GM13976 (cell line): ENCODE data around the gene RBM23.
"Not testable (repeated sequence)": the region's sequence is repeated elsewhere in the genome, so short reads cannot be mapped to it uniquely, and the experiment has no call there.

Experiments
- DNase-seq: peaks from one replicate; pipeline ENCODE4 v3.0.0; 2012; ENCODE audit warnings: low spot score
- in situ Hi-C: fragments of 300-500 bp; cut with MboI; formaldehyde crosslinking; loops from one replicate; pipeline ENCODE4 v1.12.0; 2022; ENCODE audit warnings: low sequenced_read_pairs, mixed read lengths, inconsistent platforms; ENCODE audit not compliant: unreplicated experiment
- TF ChIP-seq, protein P1 (sequence below): IDR thresholded peaks from 2 replicates; pipeline ENCODE4 v1.5.1; 2012; ENCODE audit warnings: borderline replicate concordance, mild to moderate bottlenecking; ENCODE audit not compliant: insufficient read depth; ENCODE audit errors: extremely low read depth, missing control alignments, control extremely low read depth

The RBM23 gene

DNA sequence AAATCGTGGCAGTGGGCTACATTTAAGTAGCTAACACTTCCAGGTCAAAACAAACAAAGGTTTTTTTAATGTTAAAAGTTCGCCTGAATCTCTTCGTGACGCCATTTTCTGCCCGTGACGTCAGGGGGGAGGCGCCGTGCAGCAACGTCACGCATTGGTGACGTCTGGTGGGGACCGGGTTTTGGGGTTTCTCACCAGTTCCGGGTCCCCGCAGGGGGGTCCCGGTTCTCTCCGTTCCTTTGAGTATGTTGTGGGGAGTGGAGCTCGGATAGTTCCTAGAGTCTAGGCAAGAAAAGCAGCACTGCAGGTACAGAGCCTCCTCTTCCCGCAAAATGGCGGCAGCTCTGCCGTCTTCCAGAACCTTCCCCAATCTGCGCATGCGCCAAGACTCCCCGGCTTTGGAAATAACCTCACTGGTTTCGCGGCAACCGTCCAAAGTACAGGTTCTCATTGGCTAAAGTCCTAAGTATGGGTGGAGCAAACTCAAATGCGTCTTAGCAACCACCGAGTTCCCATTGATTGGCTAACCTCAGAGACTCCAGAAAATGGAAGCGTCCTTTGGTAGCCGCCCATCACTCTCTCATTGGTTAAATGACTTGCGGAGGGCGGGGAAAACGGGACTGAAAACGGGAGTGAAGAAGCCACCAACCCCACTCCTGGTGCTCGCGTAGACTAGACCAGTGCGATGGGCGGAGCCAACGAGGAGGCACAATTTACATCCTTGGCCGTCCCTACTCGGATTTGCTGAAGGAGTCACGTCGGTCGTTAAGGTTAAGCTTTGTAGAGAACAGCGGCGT lies at the start of gene RBM23:
Gene RBM23, minus strand, starts transcription at position 346 of the 797 bp plus-strand sequence.
- peak; percentile 93 for DNase-seq
- in situ Hi-C loops: no loop called here
- TF ChIP-seq, protein P1, sequence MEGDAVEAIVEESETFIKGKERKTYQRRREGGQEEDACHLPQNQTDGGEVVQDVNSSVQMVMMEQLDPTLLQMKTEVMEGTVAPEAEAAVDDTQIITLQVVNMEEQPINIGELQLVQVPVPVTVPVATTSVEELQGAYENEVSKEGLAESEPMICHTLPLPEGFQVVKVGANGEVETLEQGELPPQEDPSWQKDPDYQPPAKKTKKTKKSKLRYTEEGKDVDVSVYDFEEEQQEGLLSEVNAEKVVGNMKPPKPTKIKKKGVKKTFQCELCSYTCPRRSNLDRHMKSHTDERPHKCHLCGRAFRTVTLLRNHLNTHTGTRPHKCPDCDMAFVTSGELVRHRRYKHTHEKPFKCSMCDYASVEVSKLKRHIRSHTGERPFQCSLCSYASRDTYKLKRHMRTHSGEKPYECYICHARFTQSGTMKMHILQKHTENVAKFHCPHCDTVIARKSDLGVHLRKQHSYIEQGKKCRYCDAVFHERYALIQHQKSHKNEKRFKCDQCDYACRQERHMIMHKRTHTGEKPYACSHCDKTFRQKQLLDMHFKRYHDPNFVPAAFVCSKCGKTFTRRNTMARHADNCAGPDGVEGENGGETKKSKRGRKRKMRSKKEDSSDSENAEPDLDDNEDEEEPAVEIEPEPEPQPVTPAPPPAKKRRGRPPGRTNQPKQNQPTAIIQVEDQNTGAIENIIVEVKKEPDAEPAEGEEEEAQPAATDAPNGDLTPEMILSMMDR: no peak

DNA sequence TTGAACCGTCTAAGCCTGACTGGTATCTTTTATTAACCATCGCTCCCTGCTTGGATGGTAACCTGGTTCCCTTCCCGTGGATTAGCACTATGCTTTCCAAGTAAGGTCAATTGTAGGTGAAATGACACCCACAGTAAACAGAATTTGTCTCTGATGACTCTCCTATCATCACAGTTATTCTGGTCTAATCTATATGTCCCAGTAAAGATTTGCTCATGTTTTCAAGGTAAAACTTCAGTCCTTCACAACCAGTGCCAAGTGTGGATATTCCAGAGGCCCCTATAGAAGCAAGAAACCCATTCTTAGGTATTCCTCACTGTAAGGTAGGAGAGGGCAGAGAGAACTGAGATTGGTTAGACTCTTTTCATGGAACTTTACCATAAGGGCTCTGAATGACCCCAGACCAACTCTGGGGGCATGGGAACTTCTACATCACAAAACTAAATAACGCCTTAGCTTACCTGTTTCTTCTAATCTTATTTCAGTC lies 47.9 kb upstream of the RBM23 start:
- in situ Hi-C loops: no loop called here
- DNase-seq: no peak

DNA sequence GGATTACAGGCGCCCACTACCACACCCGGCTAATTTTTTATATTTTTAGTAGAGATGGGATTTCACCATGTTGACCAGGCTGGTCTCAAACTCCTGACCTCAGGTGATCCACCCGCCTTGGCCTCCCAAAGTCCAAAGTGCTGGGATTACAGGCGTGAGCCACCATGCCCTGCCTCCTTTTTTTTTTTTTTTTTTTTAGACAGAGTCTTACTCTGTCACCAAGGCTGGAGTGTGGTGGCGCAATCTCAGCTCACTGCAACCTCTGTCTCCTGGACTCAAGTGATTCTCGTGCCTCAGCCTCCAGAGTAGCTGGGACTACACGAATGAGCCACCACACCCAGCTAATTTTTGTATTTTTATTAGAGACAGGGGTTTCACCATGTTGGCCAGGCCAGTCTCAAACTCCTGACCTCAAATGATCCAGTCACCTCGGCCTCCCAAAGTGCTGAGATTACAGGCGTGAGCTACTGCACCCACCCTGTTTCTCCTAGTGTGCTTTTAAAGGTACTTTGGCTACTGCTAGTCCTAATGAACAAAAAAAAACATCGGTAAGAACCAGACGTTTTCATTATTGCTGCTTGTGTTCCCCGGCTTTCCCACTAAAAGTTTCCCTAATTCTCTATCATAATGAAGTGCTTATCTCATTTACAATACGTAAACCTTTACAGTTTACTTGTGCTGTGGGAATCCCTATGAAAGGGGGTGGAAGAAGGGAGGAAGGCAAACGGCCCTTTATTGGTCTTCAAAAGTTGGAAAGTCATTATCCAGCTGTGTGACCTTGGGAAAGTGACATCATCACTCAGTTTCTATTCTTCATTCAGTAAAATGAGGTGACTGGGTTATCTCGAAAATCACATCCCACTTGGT lies 47.2 kb upstream of the RBM23 start:
- in situ Hi-C loops, DNase-seq: not testable (repeated sequence)

More for the DNA sequence above, 47.9 kb upstream of the RBM23 start:
- TF ChIP-seq, protein P1: no peak

DNA sequence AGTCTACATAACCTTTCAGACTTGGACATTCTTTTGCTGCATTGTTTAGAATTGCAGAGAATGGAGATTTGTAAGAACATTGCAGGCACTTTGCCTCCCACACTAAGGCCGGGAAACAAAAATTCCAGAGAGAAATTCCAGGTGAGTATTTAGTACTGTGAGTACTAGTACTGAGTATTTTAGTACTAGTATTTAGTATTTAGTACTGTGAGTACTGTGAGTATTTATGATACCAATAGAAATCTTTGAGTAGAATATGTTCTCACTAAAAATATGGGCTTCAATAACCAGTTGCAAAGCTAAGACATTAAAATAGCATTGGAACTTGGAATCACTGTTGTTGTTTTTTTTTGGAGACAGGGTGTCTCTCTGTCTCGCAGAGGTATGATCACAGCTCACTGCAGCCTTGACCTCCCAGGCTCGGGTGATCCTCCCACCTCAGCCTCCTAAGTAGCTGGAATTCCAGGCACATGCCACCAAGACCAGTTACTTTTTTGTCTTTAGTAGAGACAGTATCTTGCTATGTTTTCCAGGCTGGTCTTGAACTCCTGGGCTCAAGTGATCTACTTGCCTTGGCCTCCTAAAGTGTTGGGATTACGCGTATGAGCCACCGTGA lies 43.2 kb upstream of the RBM23 start:
- DNase-seq: no peak
- TF ChIP-seq, protein P1: no peak
- in situ Hi-C loops: no loop called here

DNA sequence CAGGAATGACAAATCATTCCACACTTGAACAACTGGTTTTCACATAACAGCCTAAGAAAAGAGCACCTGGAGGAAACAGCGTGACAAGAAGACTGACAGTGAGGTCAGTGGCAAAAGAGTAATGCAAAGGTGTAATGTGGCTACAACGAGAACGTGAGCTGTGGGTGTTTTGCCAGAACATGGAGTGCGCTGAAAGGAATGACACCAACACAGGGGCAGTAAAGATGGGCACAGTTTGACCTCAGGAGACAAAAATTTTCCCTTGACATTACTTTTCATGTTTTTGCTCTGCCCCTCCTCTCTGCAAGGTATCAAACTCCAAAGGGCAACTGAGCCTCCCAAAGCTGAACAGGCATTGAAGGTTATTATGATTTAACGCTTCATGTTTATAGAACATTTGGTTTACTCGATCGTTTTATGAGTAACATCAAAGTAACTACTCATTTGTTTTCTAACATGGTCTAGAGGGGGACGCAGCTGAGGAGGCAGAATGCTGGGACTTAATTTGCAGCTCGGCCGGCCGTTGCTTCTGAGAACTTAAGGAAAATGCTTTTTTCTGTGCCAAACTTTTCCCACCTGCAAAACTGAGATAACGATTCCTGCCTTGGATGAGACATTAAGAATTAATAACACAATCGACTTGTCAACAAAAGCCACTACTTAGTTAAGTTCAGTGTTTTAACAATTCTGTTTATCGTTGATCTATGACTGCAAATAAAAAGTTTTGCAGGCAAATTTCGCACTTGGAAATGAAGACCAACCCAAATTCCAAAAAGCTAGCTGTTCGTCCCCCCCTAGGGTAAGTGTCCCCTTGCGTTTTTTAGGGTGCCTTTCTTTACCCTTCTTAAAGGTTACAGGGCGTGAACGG lies 37.0 kb upstream of the RBM23 start:
- no peak for DNase-seq
- TF ChIP-seq, protein P1: no peak
- in situ Hi-C loops: no loop called here

DNA sequence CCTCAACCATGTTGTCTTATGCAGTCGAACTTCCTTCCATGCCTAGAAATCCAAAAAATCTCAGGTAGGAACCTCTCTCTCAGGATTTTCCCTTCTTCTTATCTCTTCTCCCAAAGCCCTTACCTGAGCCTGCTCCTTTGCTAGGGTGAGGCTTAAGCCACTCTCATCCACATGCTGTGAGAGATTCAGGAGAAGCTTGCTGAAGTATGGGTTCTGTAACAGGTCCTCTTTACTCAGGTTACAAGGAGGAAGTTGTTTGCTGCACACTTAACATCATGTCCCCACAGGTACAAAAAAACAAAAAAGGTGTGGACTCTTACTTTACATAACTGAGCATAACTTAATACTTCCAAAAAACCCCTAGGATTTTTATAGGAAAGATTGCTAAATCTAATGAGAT lies 33.5 kb upstream of the RBM23 start:
- in situ Hi-C loops: no loop called here
- no peak for DNase-seq
- TF ChIP-seq, protein P1: no peak

DNA sequence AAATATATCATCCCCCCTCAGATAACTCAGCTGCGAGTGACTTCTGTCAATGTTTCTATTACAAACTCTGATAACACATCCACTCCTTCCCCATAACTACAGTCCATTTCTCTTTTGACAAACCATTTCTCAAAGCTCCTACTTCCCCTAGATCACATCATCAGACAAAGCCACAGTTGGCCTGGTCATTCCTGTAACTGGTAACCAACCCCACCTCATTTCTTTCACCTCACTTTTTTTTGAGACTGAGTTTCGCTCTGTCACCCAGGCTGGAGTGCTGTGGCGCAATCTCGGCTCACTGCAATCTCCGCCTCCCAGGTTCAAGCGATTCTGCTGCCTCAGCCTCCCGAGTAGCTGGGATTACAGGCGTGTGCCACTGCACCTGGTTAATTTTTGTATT lies 32.8 kb upstream of the RBM23 start:
- DNase-seq, in situ Hi-C loops: not testable (repeated sequence)
